ENCODE measurements around the gene VPS51.

- TF ChIP-seq, protein P1, sequence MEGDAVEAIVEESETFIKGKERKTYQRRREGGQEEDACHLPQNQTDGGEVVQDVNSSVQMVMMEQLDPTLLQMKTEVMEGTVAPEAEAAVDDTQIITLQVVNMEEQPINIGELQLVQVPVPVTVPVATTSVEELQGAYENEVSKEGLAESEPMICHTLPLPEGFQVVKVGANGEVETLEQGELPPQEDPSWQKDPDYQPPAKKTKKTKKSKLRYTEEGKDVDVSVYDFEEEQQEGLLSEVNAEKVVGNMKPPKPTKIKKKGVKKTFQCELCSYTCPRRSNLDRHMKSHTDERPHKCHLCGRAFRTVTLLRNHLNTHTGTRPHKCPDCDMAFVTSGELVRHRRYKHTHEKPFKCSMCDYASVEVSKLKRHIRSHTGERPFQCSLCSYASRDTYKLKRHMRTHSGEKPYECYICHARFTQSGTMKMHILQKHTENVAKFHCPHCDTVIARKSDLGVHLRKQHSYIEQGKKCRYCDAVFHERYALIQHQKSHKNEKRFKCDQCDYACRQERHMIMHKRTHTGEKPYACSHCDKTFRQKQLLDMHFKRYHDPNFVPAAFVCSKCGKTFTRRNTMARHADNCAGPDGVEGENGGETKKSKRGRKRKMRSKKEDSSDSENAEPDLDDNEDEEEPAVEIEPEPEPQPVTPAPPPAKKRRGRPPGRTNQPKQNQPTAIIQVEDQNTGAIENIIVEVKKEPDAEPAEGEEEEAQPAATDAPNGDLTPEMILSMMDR (CRISPR knock-in tag; IDR thresholded peaks at IDR 0.05), result no peak
- no peak for TF ChIP-seq MYNN (CRISPR knock-in tag; IDR thresholded peaks at IDR 0.05; ENCODE audit: low read depth)
- no peak for TF ChIP-seq REST (IDR thresholded peaks at IDR 0.05; ENCODE audit: borderline replicate concordance in 1 of 2, low read depth in 1 of 2, low read length in 2 of 2)
- TF ChIP-seq, protein P2, sequence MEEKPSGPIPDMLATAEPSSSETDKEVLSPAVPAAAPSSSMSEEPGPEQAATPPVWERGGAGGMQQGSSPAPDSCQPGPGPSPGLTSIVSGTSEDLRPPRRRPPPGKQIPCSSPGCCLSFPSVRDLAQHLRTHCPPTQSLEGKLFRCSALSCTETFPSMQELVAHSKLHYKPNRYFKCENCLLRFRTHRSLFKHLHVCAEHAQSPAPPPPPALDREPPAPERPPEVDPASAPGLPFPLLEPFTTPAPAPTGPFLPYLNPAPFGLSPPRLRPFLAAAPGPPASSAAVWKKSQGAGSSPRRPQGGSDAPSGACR (CRISPR knock-in tag; IDR thresholded peaks at IDR 0.05), result no peak
- TF ChIP-seq YY1 (IDR thresholded peaks at IDR 0.05; ENCODE audit: insufficient read depth, insufficient replicate concordance, low read depth, low read length), result no peak
- TF ChIP-seq BHLHE40 (IDR thresholded peaks at IDR 0.05; ENCODE audit: low read length), result no peak
- no peak for TF ChIP-seq KLF13 (CRISPR knock-in tag; IDR thresholded peaks at IDR 0.05)
- TF ChIP-seq, protein P3, sequence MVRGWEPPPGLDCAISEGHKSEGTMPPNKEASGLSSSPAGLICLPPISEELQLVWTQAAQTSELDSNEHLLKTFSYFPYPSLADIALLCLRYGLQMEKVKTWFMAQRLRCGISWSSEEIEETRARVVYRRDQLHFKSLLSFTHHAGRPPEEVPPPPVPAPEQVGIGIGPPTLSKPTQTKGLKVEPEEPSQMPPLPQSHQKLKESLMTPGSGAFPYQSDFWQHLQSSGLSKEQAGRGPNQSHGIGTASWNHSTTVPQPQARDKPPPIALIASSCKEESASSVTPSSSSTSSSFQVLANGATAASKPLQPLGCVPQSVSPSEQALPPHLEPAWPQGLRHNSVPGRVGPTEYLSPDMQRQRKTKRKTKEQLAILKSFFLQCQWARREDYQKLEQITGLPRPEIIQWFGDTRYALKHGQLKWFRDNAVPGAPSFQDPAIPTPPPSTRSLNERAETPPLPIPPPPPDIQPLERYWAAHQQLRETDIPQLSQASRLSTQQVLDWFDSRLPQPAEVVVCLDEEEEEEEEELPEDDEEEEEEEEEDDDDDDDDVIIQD (CRISPR knock-in tag; IDR thresholded peaks at IDR 0.05; ENCODE audit: low read depth), result no peak
- TF ChIP-seq ZBTB8A (CRISPR knock-in tag; IDR thresholded peaks at IDR 0.05; ENCODE audit: borderline replicate concordance, low read depth), result no peak
- TF ChIP-seq MXI1 (IDR thresholded peaks at IDR 0.05; ENCODE audit: borderline replicate concordance, low read depth, low read length), result no peak
- TF ChIP-seq, protein P4, sequence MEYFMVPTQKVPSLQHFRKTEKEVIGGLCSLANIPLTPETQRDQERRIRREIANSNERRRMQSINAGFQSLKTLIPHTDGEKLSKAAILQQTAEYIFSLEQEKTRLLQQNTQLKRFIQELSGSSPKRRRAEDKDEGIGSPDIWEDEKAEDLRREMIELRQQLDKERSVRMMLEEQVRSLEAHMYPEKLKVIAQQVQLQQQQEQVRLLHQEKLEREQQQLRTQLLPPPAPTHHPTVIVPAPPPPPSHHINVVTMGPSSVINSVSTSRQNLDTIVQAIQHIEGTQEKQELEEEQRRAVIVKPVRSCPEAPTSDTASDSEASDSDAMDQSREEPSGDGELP (IDR thresholded peaks at IDR 0.05; ENCODE audit: borderline replicate concordance, low read depth), result no peak; the same call in 1 of the 2 replicates
Observed at GRCh38 chr11:65066805-65067291, 29.2 kb upstream of the VPS51 start.
